ENCODE measurements around the gene FOLR1. TPM values are rescaled to one million over a fixed set of nuclear protein-coding genes. Genes with fewer than 3 reads are reported as not detected.
A peak's percentile ranks its signal among the peaks of the same experiment; 100 is the strongest.

The FOLR1 gene
- total RNA-seq, 1 experiment from 2014 or later = 0.40 TPM

GRCh38 chr11:72229925-72230763 is 38.2 kb downstream of the FOLR1 start:
- H3K4me3 Mint-ChIP-seq (ENCODE audit: unreplicated experiment) = no peak overlapping the region
- TSS peak; percentile 6 for BruUV-seq (replicated peaks)
- no peak for TF ChIP-seq CTCF (IDR thresholded peaks at IDR 0.05; ENCODE audit: unreplicated experiment)
- no peak for DNase-seq (ENCODE audit: unreplicated experiment)
- CTCF ChIA-PET = interaction anchor here (0.6 to 0.8 kb wide), 3 partner anchors 8 to 121 kb away, joined by 3 to 4 read pairs (median 3); no protein-coding TSS in a partner anchor
- H3K27ac Mint-ChIP-seq (ENCODE audit: low read depth, unreplicated experiment) = no peak overlapping the region
- no peaks in the 10 kb centered on the region for H3K27me3 Mint-ChIP-seq (ENCODE audit: insufficient read depth, unreplicated experiment)
- intact Hi-C loops (cut with micrococcal nuclease) = no loop called here
- H3K36me3 Mint-ChIP-seq (ENCODE audit: insufficient read depth, unreplicated experiment) = peaks cover 56% of the 10 kb centered on the region
- H3K9me3 Mint-ChIP-seq (ENCODE audit: unreplicated experiment) = no peaks in the 10 kb centered on the region
- H3K4me1 Mint-ChIP-seq (ENCODE audit: insufficient read depth, unreplicated experiment) = peaks cover 7% of the 10 kb centered on the region
- POLR2A ChIA-PET = interaction anchor here (0.6 kb wide), 1 partner anchor 161 kb away, joined by 4 read pairs; no protein-coding TSS in a partner anchor

- ChIA-PET CTCF (interaction anchor here (0.6 kb wide), 1 partner anchor 120 kb away, joined by 3 read pairs; no protein-coding TSS in a partner anchor), POLR2A (interaction anchor here (0.6 kb wide), 1 partner anchor 161 kb away, joined by 4 read pairs; no protein-coding TSS in a partner anchor)
- BruUV-seq (replicated peaks) = no TSS peak
- H3K9me3 Mint-ChIP-seq (ENCODE audit: unreplicated experiment) = no peaks in the 10 kb centered on the region
- H3K27ac Mint-ChIP-seq (ENCODE audit: low read depth, unreplicated experiment) = no peak overlapping the region
- no peaks in the 10 kb centered on the region for H3K27me3 Mint-ChIP-seq (ENCODE audit: insufficient read depth, unreplicated experiment)
- H3K36me3 Mint-ChIP-seq (ENCODE audit: insufficient read depth, unreplicated experiment) = peaks cover 57% of the 10 kb centered on the region
- DNase-seq (ENCODE audit: unreplicated experiment) = no peak
- intact Hi-C loops (cut with micrococcal nuclease) = no loop called here
- no peak overlapping the region for H3K4me3 Mint-ChIP-seq (ENCODE audit: unreplicated experiment)
- no peaks in the 10 kb centered on the region for H3K4me1 Mint-ChIP-seq (ENCODE audit: insufficient read depth, unreplicated experiment)
- no peak for TF ChIP-seq CTCF (IDR thresholded peaks at IDR 0.05; ENCODE audit: unreplicated experiment)
These were observed 38.9 kb downstream of the FOLR1 start for GRCh38 chr11:72230764-72231365.

- H3K27me3 Mint-ChIP-seq (ENCODE audit: insufficient read depth, unreplicated experiment) = no peaks in the 10 kb centered on the region
- no peak for DNase-seq (ENCODE audit: unreplicated experiment)
- no peaks in the 10 kb centered on the region for H3K9me3 Mint-ChIP-seq (ENCODE audit: unreplicated experiment)
- no peaks in the 10 kb centered on the region for H3K4me1 Mint-ChIP-seq (ENCODE audit: insufficient read depth, unreplicated experiment)
- no peak overlapping the region for H3K4me3 Mint-ChIP-seq (ENCODE audit: unreplicated experiment)
- POLR2A ChIA-PET = no interaction called here
- no peak overlapping the region for H3K27ac Mint-ChIP-seq (ENCODE audit: low read depth, unreplicated experiment)
- CTCF ChIA-PET = no interaction called here
- peaks cover 63% of the 10 kb centered on the region for H3K36me3 Mint-ChIP-seq (ENCODE audit: insufficient read depth, unreplicated experiment)
- no peak for TF ChIP-seq CTCF (IDR thresholded peaks at IDR 0.05; ENCODE audit: unreplicated experiment)
- intact Hi-C loops (cut with micrococcal nuclease) = no loop called here
- no TSS peak for BruUV-seq (replicated peaks)
These were observed 39.7 kb downstream of the FOLR1 start for GRCh38 chr11:72231396-72232259.

Data from MCF 10A (cell line).